Stimulated activated naive CD8-positive, alpha-beta T cell treated with anti-CD3 and anti-CD28 coated beads, Interleukin-15, Interleukin-2, amounts not matched to agents 100 ng/mL and 50 ng/mL, for 24 hours (primary cell): ENCODE results near the gene PROM1.

Experiments used
- H3K27ac Mint-ChIP-seq: one replicate; pipeline ENCODE4 v1.8.0; 2021; ENCODE audit warnings: mild to moderate bottlenecking, mixed read lengths
- H3K27me3 Mint-ChIP-seq: one replicate; pipeline ENCODE4 v1.8.0; 2021; ENCODE audit warnings: mixed read lengths
- H3K36me3 Mint-ChIP-seq: one replicate; pipeline ENCODE4 v1.8.0; 2021; ENCODE audit warnings: low read depth, mixed read lengths
- H3K4me1 Mint-ChIP-seq: one replicate; pipeline ENCODE4 v1.8.0; 2021; ENCODE audit warnings: low read depth, mixed read lengths
- H3K4me3 Mint-ChIP-seq: one replicate; pipeline ENCODE4 v1.8.0; 2021; ENCODE audit warnings: mild to moderate bottlenecking, mixed read lengths
- H3K9me3 Mint-ChIP-seq: one replicate; pipeline ENCODE4 v1.8.0; 2021; ENCODE audit warnings: mixed read lengths

The PROM1 gene

DNA sequence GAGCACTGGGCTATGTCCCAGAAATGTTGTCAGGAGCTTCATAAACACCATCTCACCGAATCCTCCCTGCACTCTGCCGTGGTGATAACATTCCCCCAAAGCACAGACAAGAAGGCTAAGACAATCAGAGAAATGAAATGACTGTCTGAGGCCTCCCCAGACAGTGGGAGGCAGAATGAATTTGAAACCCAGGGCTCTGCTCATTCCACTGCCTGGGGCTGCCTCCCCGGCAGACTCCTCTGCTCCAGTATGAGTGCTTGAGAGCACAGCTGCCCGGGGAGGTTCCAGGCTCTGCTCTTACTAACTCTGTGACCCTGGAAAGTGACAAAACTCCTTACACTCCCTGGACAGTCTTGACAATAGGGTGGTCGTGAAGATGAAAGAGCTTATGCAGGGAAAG is 154.9 kb downstream of the PROM1 start:
- Mint-ChIP-seq H3K27ac (no peak overlapping the region), H3K9me3 (no peaks in the 10 kb centered on the region), H3K4me1 (peaks cover 14% of the 10 kb centered on the region), H3K27me3 (peaks cover 25% of the 10 kb centered on the region), H3K4me3 (no peak overlapping the region), H3K36me3 (no peaks in the 10 kb centered on the region)

DNA sequence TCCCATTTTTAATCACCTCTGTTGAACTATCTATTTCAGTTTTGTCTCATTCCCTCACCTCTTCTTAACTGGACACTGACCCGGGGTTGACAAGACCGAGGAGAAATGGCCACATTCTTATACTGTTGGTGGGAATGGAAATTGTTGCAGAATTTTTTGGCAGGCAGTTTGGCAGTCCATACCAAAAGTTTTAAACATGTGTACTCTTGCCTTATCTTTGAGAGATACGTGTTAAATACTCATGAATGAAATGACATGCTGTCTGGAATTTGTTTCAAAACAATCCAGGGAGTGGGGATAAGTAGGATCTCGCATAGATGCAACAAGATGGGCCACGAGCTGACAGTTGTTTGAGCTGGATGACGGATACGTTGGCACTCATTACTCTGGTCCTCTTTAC is 157.3 kb downstream of the PROM1 start:
- Mint-ChIP-seq H3K4me1 (peaks cover 14% of the 10 kb centered on the region), H3K9me3 (no peaks in the 10 kb centered on the region), H3K27ac (no peak overlapping the region), H3K27me3 (peaks cover 35% of the 10 kb centered on the region), H3K4me3 (no peak overlapping the region), H3K36me3 (no peaks in the 10 kb centered on the region)

DNA sequence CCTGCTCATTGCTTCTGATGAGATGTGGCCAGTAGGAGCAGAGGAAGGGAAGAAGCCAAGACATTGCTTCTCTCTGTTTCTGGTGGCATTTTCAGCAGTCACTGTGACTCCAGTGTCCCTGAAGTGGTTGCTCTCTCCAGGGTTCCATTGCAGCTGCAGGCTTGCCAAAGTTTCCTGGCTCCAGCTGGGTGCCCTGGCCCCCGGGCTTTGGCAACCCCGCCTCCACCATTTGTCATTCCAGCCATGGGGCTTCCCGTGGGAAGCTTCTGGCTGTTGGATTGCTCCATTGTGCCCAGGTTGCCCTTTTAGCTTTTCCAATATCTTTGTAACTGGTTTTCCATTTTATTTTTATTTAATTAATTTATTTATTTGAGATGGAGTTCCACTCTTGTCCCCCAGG is 158.0 kb downstream of the PROM1 start:
- no peak overlapping the region for H3K27ac Mint-ChIP-seq
- H3K27me3 Mint-ChIP-seq = peaks cover 30% of the 10 kb centered on the region
- H3K9me3 Mint-ChIP-seq = no peaks in the 10 kb centered on the region
- H3K36me3 Mint-ChIP-seq = no peaks in the 10 kb centered on the region
- H3K4me3 Mint-ChIP-seq = no peak overlapping the region
- H3K4me1 Mint-ChIP-seq = peaks cover 14% of the 10 kb centered on the region

DNA sequence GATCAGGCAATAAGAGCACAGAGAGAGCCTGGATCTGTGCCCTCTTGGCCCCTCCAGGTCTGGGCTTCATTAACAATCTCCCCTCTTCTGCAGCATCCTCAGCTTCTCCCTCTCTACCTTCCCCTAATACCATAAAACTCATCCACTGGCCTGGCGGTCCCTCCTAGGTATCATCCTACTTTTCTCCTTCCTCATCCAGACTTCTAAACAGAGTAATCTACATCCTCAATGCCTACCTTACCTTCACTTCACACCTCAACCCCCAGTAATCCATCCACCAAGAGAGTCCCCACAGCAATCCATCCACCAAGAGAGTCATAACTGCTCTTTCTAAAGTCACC is 162.3 kb downstream of the PROM1 start:
- peaks cover 40% of the 10 kb centered on the region for H3K27me3 Mint-ChIP-seq
- H3K4me1 Mint-ChIP-seq = no peaks in the 10 kb centered on the region
- H3K4me3 Mint-ChIP-seq = no peak overlapping the region
- no peak overlapping the region for H3K27ac Mint-ChIP-seq
- no peaks in the 10 kb centered on the region for H3K9me3 Mint-ChIP-seq
- no peaks in the 10 kb centered on the region for H3K36me3 Mint-ChIP-seq

DNA sequence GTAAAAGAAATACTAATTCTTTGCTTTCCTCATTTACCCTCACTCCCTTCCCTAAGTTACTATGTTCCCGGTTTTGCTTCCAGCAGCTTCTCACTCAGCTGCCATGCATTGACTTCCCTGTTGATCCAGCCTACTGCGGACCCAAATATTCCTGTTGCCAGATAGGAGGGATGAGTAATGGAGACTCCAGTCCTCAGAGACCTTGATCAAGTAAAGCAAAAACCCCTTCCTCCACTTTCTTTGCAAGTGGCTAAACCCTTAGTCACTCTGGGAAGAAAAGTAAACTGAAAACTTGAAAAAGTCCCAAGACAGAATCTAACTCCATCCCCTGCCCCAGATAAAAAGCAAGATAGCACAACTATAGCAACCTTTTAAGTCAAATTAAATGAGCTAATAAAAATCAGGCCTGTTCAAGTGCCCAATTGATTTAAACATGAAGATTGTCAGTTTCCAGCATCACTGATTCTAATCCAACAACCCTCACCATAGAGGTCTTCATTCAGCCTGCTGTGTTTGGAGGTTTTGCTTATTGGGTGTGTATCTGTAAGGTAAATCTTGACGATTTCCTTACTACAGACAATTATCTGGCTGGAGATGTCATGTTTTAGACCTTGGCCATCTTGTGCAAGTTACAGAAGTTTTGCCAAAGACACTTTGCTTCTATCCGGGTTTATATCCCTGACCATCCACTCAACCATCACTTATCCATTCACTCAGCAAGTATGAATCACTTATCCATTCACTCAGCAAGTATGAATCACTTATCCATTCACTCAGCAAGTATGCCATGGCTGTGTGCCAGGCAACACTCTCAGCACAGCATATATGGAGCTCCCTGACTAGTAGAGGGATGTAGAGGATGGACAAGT is 162.9 kb downstream of the PROM1 start:
- Mint-ChIP-seq H3K4me3 (no peak overlapping the region), H3K4me1 (no peaks in the 10 kb centered on the region), H3K27ac (no peak overlapping the region)

DNA sequence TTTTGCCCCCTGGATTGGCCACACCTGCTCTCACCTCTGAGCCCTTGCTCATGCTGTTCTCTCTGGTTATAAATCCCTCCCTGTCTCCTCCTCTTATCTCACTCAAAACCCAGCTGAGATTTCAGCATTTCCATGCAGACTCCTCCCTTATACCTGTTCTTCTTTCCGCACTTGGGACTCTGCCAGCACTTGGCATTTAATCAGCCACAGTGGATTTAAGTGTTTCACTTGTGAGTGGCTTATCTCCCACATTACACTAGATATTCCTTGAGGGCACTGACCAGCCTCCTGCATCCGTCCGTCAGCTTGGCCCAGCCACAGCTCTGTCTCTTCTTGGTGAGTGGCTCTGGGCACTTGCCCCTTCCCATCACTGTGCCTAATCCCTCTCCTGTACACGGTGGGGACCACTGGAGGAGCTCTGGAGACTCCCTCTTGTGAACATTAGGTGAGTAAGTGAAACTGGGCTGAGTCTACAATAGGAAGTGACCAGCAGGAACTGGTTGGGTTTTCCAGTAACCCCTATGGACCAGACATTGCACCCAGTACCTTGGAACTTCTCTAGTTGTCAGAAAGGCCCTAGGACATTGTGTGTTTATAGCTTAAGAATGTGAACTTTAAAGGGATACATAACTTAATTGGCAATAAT is 165.2 kb downstream of the PROM1 start:
- Mint-ChIP-seq H3K9me3 (peaks cover 4% of the 10 kb centered on the region), H3K27ac (no peak overlapping the region), H3K36me3 (peaks cover 5% of the 10 kb centered on the region), H3K27me3 (peaks cover 31% of the 10 kb centered on the region), H3K4me3 (no peak overlapping the region), H3K4me1 (peaks cover 11% of the 10 kb centered on the region)

More for the DNA sequence above, 162.9 kb downstream of the PROM1 start:
- peaks cover 1% of the 10 kb centered on the region for H3K9me3 Mint-ChIP-seq
- H3K36me3 Mint-ChIP-seq = peaks cover 1% of the 10 kb centered on the region
- H3K27me3 Mint-ChIP-seq = peaks cover 37% of the 10 kb centered on the region
